PC-9 (cell line): ENCODE data around the gene ETAA1. TPM values are rescaled to one million over a fixed set of nuclear protein-coding genes. Genes with fewer than 3 reads are reported as not detected.

Experiments used
- BruUV-seq: library from RNA; stranded (reverse); fragments of 400-500 nt; replicated peaks from 2 replicates; lab custom pipeline; 2021; lab: Mats Ljungman, UMichigan
- CTCF ChIA-PET: fragments of 300-600 bp; sonication (Branson Sonifier 250); formaldehyde crosslinking; loops from one replicate; lab custom pipeline; 2022; ENCODE audit warnings: antibody characterized with exemption; lab: Charles Lee
- POLR2A ChIA-PET: fragments of 300-600 bp; sonication (Branson Sonifier 250); formaldehyde crosslinking; loops from one replicate; lab custom pipeline; 2022; ENCODE audit warnings: antibody characterized with exemption; ENCODE audit not compliant: unreplicated experiment; lab: Charles Lee
- DNase-seq, 2 experiments: peaks; one replicate each; pipeline versions ENCODE4 v3.0.0 to v3.0.0-alpha.2; 2015 to 2022; ENCODE audit warnings: mixed read lengths in 1 of 2
- H2AFZ ChIP-seq: fragments of 200-600 bp; sonication (generic); 2 replicates; pipeline ENCODE4 v1.8.1; 2017; ENCODE audit warnings: antibody characterized with exemption
- H3F3A ChIP-seq: fragments of 200-600 bp; sonication (generic); 2 replicates; pipeline ENCODE4 v1.8.1; 2017; ENCODE audit warnings: antibody characterized with exemption, mild to moderate bottlenecking, low read depth; ENCODE audit not compliant: insufficient read depth
- H3K27ac ChIP-seq: fragments of 200-600 bp; sonication (generic); 2 replicates; pipeline ENCODE4 v1.6.1; 2016; ENCODE audit warnings: mixed run types
- H3K27me3 ChIP-seq: fragments of 200-600 bp; sonication (generic); 2 replicates; pipeline ENCODE4 v1.6.1; 2016; ENCODE audit warnings: low read depth, mixed run types; ENCODE audit not compliant: insufficient read depth
- H3K36me3 ChIP-seq: fragments of 200-600 bp; sonication (generic); 2 replicates; pipeline ENCODE4 v1.6.1; 2016; ENCODE audit warnings: low read depth, mixed run types
- H3K4me1 ChIP-seq: fragments of 200-600 bp; sonication (generic); replicated peaks from 2 replicates; pipeline ENCODE4 v1.6.1; 2016; ENCODE audit warnings: mixed run types; ENCODE audit not compliant: insufficient read depth
- H3K4me2 ChIP-seq: fragments of 200-600 bp; sonication (generic); 2 replicates; pipeline ENCODE4 v1.6.1; 2017; ENCODE audit warnings: mixed run types
- H3K4me3 ChIP-seq: fragments of 200-600 bp; sonication (generic); 2 replicates; pipeline ENCODE4 v1.6.1; 2016; ENCODE audit warnings: mixed run types
- H3K79me2 ChIP-seq: fragments of 200-600 bp; sonication (generic); 2 replicates; pipeline ENCODE4 v1.6.1; 2017; ENCODE audit warnings: low read depth, mixed run types
- H3K9me2 ChIP-seq: fragments of 200-600 bp; sonication (generic); 2 replicates; pipeline ENCODE4 v1.8.1; 2017; ENCODE audit warnings: mild to moderate bottlenecking; ENCODE audit not compliant: insufficient read depth
- H3K9me3 ChIP-seq: fragments of 200-600 bp; sonication (generic); 2 replicates; pipeline ENCODE4 v1.8.1; 2016; ENCODE audit warnings: low read depth; ENCODE audit not compliant: insufficient read depth
- H4K20me1 ChIP-seq: fragments of 200-600 bp; sonication (generic); 2 replicates; pipeline ENCODE4 v1.8.1; 2017; ENCODE audit not compliant: insufficient read depth
- EZH2 ChIP-seq: fragments of 200-600 bp; sonication (generic); IDR thresholded peaks from 2 replicates; pipeline ENCODE4 v1.8.0; 2017; ENCODE audit warnings: antibody characterized with exemption, low read depth
- intact Hi-C: fragments of 100-400 bp; cut with micrococcal nuclease; formaldehyde crosslinking; loops from one replicate; pipeline ENCODE4 v1.10.0; 2022; ENCODE audit not compliant: unreplicated experiment
- total RNA-seq: library from RNA; stranded (reverse); gene quantifications from 2 replicates; pipeline ENCODE4 v1.2.3, GENCODE V29; 2021
- TF ChIP-seq, protein P1 (sequence below): fragments of 200-600 bp; sonication (generic); conservative IDR thresholded peaks from 2 replicates; pipeline ENCODE4 v1.6.1; 2017; ENCODE audit warnings: mixed run types, antibody characterized with exemption, mild to moderate bottlenecking, moderate library complexity

ETAA1 gene
- total RNA-seq, 1 experiment from 2014 or later = 25.3 TPM

DNA sequence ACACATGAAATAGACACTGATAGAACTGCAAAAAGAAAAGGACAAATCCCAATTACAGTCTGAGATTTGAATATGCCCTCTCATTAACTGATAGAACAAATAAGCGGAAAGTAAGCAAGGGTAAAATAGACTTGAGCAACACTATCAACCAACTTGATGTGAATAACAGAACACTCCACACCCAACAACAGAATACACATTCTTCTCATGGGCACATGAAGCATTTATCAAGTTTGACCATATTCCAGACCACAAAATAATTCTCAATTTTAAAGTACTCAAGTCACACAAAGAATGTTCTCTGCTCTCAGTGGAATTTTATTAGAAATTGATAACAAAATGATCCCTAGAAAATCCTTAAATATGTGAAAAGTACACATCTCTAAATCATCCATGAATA, 19.0 kb downstream of the ETAA1 start:
- Histone ChIP-seq H3K4me2 (no peak overlapping the region), H3K4me3 (no peak overlapping the region), H4K20me1 (no peaks in the 10 kb centered on the region), H3K27ac (no peak overlapping the region), H3K4me1 (no peaks in the 10 kb centered on the region), H3K9me2 (no peaks in the 10 kb centered on the region), H3F3A (no peaks in the 10 kb centered on the region), H3K36me3 (peaks cover 4% of the 10 kb centered on the region; the same call in 1 of the 2 replicates), H3K79me2 (no peaks in the 10 kb centered on the region), H2AFZ (no peak overlapping the region), H3K27me3 (no peaks in the 10 kb centered on the region), H3K9me3 (no peaks in the 10 kb centered on the region)
- no TSS peak for BruUV-seq
- no peak for DNase-seq
- ChIA-PET POLR2A (no interaction called here), CTCF (no interaction called here)
- no peak for TF ChIP-seq EZH2
- TF ChIP-seq, protein P1, sequence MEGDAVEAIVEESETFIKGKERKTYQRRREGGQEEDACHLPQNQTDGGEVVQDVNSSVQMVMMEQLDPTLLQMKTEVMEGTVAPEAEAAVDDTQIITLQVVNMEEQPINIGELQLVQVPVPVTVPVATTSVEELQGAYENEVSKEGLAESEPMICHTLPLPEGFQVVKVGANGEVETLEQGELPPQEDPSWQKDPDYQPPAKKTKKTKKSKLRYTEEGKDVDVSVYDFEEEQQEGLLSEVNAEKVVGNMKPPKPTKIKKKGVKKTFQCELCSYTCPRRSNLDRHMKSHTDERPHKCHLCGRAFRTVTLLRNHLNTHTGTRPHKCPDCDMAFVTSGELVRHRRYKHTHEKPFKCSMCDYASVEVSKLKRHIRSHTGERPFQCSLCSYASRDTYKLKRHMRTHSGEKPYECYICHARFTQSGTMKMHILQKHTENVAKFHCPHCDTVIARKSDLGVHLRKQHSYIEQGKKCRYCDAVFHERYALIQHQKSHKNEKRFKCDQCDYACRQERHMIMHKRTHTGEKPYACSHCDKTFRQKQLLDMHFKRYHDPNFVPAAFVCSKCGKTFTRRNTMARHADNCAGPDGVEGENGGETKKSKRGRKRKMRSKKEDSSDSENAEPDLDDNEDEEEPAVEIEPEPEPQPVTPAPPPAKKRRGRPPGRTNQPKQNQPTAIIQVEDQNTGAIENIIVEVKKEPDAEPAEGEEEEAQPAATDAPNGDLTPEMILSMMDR = no peak
- intact Hi-C loops = no loop called here

GRCh38 chr2:67423489-67423888, 26.4 kb downstream of the ETAA1 start:
- no peaks in the 10 kb centered on the region; the same call in 1 of the 2 replicates for H3K9me2 ChIP-seq
- CTCF ChIA-PET = no interaction called here
- intact Hi-C loops = no loop called here

GRCh38 chr2:67436221-67436620, 39.1 kb downstream of the ETAA1 start:
- ChIA-PET POLR2A (interaction anchor here (0.6 kb wide), 1 partner anchor 229 kb away, joined by 3 read pairs; no protein-coding TSS in a partner anchor), CTCF (no interaction called here)
- no peak overlapping the region for H2AFZ ChIP-seq
- H3K4me3 ChIP-seq = no peak overlapping the region
- no peak for DNase-seq
- H3K79me2 ChIP-seq = no peaks in the 10 kb centered on the region
- intact Hi-C loops = loop anchor here (2.0 to 5.0 kb wide), 3 partner anchors 27 to 144 kb away; no protein-coding TSS in a partner anchor
- H3K9me3 ChIP-seq = 0 out of 2 replicates have a peak, but pooled peaks cover 6% of the 10 kb centered on the region
- no peaks in the 10 kb centered on the region for H3K36me3 ChIP-seq
- peaks cover 16% of the 10 kb centered on the region for H3K4me1 ChIP-seq
- no peaks in the 10 kb centered on the region for H3K27me3 ChIP-seq
- H3F3A ChIP-seq = no peaks in the 10 kb centered on the region
- H3K9me2 ChIP-seq = no peaks in the 10 kb centered on the region
- TF ChIP-seq, protein P1 = no peak
- no peak for TF ChIP-seq EZH2
- H3K4me2 ChIP-seq = no peak overlapping the region
- no peak overlapping the region for H3K27ac ChIP-seq
- BruUV-seq = no TSS peak
- no peaks in the 10 kb centered on the region for H4K20me1 ChIP-seq

More at GRCh38 chr2:67423489-67423888, 26.4 kb downstream of the ETAA1 start:
- H4K20me1 ChIP-seq = no peaks in the 10 kb centered on the region
- POLR2A ChIA-PET = no interaction called here
- no peaks in the 10 kb centered on the region for H3K36me3 ChIP-seq
- no peak for DNase-seq
- H3K79me2 ChIP-seq = no peaks in the 10 kb centered on the region
- no peak overlapping the region for H3K4me2 ChIP-seq
- H3K27ac ChIP-seq = no peak overlapping the region
- BruUV-seq = no TSS peak
- H3K9me3 ChIP-seq = peaks cover 7% of the 10 kb centered on the region; the same call in 1 of the 2 replicates
- no peak overlapping the region for H3K4me3 ChIP-seq
- no peak overlapping the region for H2AFZ ChIP-seq
- no peaks in the 10 kb centered on the region for H3F3A ChIP-seq
- TF ChIP-seq, protein P1 = no peak
- no peak for TF ChIP-seq EZH2
- no peaks in the 10 kb centered on the region for H3K27me3 ChIP-seq
- no peaks in the 10 kb centered on the region for H3K4me1 ChIP-seq
